Loucy (cell line): ENCODE measurements around the gene PSPC1.
A peak's percentile ranks its signal among the peaks of the same experiment; 100 is the strongest.

Experiments used
- H2AFZ ChIP-seq: fragments of 200-600 bp; sonication (generic); 2 replicates; pipeline ENCODE4 v1.6.0; 2016; ENCODE audit warnings: antibody characterized with exemption, mild to moderate bottlenecking, low read length, moderate library complexity
- H3F3A ChIP-seq: fragments of 200-600 bp; 2 replicates; pipeline ENCODE4 v1.6.0; 2016; ENCODE audit warnings: antibody characterized with exemption, low read depth, mild to moderate bottlenecking
- H3K27me3 ChIP-seq: fragments of 200-600 bp; sonication (generic); 2 replicates; pipeline ENCODE4 v1.6.1; 2014; ENCODE audit warnings: low read length, mild to moderate bottlenecking; ENCODE audit not compliant: insufficient read depth, poor library complexity, severe bottlenecking
- H3K36me3 ChIP-seq: fragments of 200-600 bp; sonication (generic); 2 replicates; pipeline ENCODE4 v1.6.1; 2016; ENCODE audit warnings: low read length; ENCODE audit not compliant: insufficient read depth
- H3K4me1 ChIP-seq: fragments of 200-600 bp; sonication (generic); 2 replicates; pipeline ENCODE4 v1.5.1; 2014; ENCODE audit warnings: low read length, mild to moderate bottlenecking; ENCODE audit not compliant: insufficient read depth, poor library complexity, severe bottlenecking
- H3K4me2 ChIP-seq: fragments of 200-600 bp; sonication (generic); 2 replicates; pipeline ENCODE4 v1.6.0; 2014; ENCODE audit warnings: antibody characterized with exemption, low read length, low read depth, mild to moderate bottlenecking; ENCODE audit not compliant: poor library complexity, severe bottlenecking
- H3K4me3 ChIP-seq: fragments of 200-600 bp; sonication (generic); 2 replicates; pipeline ENCODE4 v1.5.1; 2014; ENCODE audit warnings: low read length, mild to moderate bottlenecking, mixed read lengths; ENCODE audit not compliant: poor library complexity, severe bottlenecking
- H3K79me2 ChIP-seq: fragments of 200-600 bp; sonication (generic); 2 replicates; pipeline ENCODE4 v1.6.1; 2014; ENCODE audit warnings: low read length; ENCODE audit not compliant: insufficient read depth
- H3K9ac ChIP-seq: fragments of 200-600 bp; sonication (generic); 2 replicates; pipeline ENCODE4 v1.6.0; 2014; ENCODE audit warnings: mild to moderate bottlenecking, low read depth, low read length, moderate library complexity; ENCODE audit not compliant: poor library complexity, severe bottlenecking
- H3K9me2 ChIP-seq: fragments of 200-600 bp; sonication (generic); replicated peaks from 2 replicates; pipeline ENCODE4 v1.6.1; 2016; ENCODE audit warnings: low read depth, low read length, mixed read lengths
- H3K9me3 ChIP-seq: fragments of 200-600 bp; sonication (generic); 2 replicates; pipeline ENCODE4 v1.6.1; 2014; ENCODE audit warnings: mild to moderate bottlenecking, antibody characterized with exemption, low read length, low read depth; ENCODE audit not compliant: insufficient read depth
- H4K20me1 ChIP-seq: fragments of 200-600 bp; sonication (generic); 2 replicates; pipeline ENCODE4 v1.6.0; 2014; ENCODE audit warnings: antibody characterized with exemption, low read length, mild to moderate bottlenecking; ENCODE audit not compliant: insufficient read depth, poor library complexity, severe bottlenecking
- EZH2phosphoT487 ChIP-seq: fragments of 200-600 bp; IDR thresholded peaks from 2 replicates; pipeline ENCODE4 v1.6.1; 2018; ENCODE audit warnings: antibody characterized with exemption, mild to moderate bottlenecking, moderate library complexity, borderline replicate concordance
- TF ChIP-seq, protein P1 (sequence below): fragments of 200-600 bp; sonication (generic); conservative IDR thresholded peaks from 2 replicates; pipeline ENCODE4 v1.5.1; 2014; ENCODE audit warnings: mild to moderate bottlenecking, antibody characterized with exemption, low read length

The PSPC1 gene

DNA sequence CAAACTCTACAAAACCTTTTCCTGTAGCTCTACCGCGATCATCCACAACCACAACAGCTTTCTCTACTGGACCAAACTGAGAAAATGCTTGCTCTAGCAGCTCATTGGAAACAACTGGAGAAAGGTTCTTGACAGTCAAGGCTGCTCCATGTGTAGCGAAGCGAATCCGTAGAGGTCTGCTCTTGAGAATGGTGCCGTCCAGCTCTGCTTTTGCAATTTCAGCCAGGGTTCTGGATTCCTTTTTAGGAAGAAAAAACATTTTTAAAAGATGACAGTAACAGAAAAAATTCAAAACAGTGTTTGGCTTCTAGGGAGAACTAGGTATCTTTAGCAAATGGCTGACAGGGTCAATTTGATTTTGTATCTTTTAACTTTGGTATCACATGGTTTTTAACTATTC is 10.4 kb downstream of the PSPC1 start:
- no peaks in the 10 kb centered on the region for H3K9me3 ChIP-seq
- TF ChIP-seq, protein P1, sequence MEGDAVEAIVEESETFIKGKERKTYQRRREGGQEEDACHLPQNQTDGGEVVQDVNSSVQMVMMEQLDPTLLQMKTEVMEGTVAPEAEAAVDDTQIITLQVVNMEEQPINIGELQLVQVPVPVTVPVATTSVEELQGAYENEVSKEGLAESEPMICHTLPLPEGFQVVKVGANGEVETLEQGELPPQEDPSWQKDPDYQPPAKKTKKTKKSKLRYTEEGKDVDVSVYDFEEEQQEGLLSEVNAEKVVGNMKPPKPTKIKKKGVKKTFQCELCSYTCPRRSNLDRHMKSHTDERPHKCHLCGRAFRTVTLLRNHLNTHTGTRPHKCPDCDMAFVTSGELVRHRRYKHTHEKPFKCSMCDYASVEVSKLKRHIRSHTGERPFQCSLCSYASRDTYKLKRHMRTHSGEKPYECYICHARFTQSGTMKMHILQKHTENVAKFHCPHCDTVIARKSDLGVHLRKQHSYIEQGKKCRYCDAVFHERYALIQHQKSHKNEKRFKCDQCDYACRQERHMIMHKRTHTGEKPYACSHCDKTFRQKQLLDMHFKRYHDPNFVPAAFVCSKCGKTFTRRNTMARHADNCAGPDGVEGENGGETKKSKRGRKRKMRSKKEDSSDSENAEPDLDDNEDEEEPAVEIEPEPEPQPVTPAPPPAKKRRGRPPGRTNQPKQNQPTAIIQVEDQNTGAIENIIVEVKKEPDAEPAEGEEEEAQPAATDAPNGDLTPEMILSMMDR, result no peak
- TF ChIP-seq EZH2phosphoT487, result no peak
- H3K36me3 ChIP-seq, result peaks cover 53% of the 10 kb centered on the region
- no peak overlapping the region for H3K4me3 ChIP-seq
- H3K79me2 ChIP-seq, result peaks cover 99% of the 10 kb centered on the region
- H3K4me1 ChIP-seq, result peaks cover 17% of the 10 kb centered on the region
- no peaks in the 10 kb centered on the region for H3F3A ChIP-seq
- peak overlapping the region; percentile 30 for H3K4me2 ChIP-seq
- no peaks in the 10 kb centered on the region for H3K27me3 ChIP-seq
- H3K9me2 ChIP-seq, result no peaks in the 10 kb centered on the region
- H3K9ac ChIP-seq, result no peak overlapping the region
- peaks cover 88% of the 10 kb centered on the region for H4K20me1 ChIP-seq
- no peak overlapping the region for H2AFZ ChIP-seq

DNA sequence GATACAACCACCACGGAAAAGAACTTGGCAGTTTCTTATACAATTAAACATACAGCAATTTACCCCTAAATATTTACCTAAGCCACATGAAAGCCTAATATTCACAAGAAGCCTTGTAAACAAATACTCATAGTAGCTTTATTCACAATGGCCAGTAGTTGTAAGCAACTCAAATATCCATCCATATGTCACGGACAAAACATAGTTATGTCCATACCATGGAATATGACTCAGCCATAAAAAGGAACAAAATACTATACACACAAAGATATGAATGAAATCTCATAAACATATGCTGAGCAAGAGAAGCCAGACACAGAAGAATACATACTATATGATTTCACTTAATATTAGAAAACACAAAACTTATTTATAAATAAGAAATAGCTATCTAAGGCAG is 12.9 kb downstream of the PSPC1 start:
- peaks cover 28% of the 10 kb centered on the region for H3K4me1 ChIP-seq
- H3F3A ChIP-seq, result no peaks in the 10 kb centered on the region
- H3K9me3 ChIP-seq, result no peaks in the 10 kb centered on the region
- TF ChIP-seq, protein P1, result no peak
- TF ChIP-seq EZH2phosphoT487, result no peak
- no peak overlapping the region for H2AFZ ChIP-seq
- H3K4me2 ChIP-seq, result peak overlapping the region; percentile 25
- H3K36me3 ChIP-seq, result peaks cover 68% of the 10 kb centered on the region
- no peaks in the 10 kb centered on the region for H3K9me2 ChIP-seq
- no peak overlapping the region for H3K9ac ChIP-seq
- H4K20me1 ChIP-seq, result peaks cover 91% of the 10 kb centered on the region
- peaks cover 99% of the 10 kb centered on the region for H3K79me2 ChIP-seq
- H3K27me3 ChIP-seq, result no peaks in the 10 kb centered on the region
- peak overlapping the region; percentile 7 for H3K4me3 ChIP-seq

DNA sequence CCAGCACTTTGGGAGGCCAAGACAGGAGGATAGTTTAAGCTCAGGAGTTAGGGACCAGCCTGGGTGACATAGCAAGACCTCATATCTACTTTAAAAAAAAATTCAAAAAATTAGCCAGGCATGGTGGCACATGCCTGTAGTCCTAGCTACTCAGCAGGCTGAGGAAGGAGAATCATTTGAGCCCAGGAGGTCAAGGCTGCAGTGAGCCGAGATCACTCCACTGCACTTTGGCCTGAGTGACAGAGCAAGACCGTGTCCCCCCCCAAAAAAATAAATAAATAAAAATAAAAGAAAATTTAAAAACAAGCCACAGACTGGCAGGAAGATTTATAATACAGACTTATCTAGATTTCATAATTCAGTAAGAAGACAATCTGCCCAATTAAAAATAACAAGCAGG is 14.8 kb downstream of the PSPC1 start:
- Histone ChIP-seq H3K9me3 (no peaks in the 10 kb centered on the region), H3K4me1 (peaks cover 17% of the 10 kb centered on the region), H3K4me2 (peak overlapping the region; percentile 62), H3K9ac (peak overlapping the region; percentile 15), H3K79me2 (peaks cover 99% of the 10 kb centered on the region), H2AFZ (no peak overlapping the region), H3K4me3 (peak overlapping the region; percentile 40), H3K36me3 (peaks cover 79% of the 10 kb centered on the region), H3K27me3 (no peaks in the 10 kb centered on the region), H3F3A (no peaks in the 10 kb centered on the region), H3K9me2 (no peaks in the 10 kb centered on the region), H4K20me1 (peaks cover 91% of the 10 kb centered on the region)
- no peak for TF ChIP-seq EZH2phosphoT487
- TF ChIP-seq, protein P1, result no peak
